ENCODE measurements around the gene IPMK. TPM values are rescaled to one million over a fixed set of nuclear protein-coding genes. Genes with fewer than 3 reads are reported as not detected.

The IPMK gene
- total and polyA plus RNA-seq, 2 experiments from 2014 or later = 5.5 to 17.8 TPM

DNA sequence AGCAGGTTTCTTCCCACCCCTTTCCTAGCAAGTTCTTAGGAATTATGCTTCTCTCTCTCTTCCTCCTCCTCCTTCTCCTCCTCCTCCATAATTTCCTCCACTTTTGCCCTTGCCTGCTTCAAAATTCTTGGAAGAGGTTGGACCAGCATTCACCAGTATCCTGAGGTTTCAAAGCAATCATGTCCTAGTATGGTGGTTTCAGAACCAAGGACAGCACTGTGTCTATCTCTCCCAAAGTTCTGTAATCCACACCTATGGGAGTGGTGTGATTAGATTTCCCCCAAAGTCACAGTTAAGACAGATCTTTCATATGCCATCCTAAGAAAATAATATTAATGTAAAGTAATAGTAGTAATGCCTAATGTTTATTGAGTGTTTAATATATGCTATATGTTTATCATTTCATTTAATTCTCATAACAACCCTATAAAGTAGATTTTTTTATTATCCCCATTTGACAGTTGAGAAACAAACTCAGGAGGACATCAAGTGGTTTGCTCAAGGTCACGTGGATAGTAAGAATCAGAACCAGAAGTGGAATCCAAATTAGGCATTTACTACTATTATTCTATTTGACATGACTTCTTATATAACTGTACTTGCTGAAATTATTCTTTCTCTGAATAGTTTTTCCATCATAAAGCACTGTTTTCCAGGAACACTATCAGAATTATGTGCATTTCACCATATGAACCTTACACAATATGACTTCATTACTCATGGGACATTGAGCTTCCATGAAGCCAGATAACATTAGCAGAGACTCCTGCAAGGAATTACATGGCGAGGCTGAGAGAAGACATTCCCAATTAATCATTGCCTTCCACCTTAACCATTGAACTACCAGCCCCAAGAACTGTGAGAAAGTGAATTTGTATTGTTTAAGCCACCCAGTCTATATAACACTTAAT lies 91.4 kb downstream of the IPMK start:
- no peaks in the 10 kb centered on the region for H3K36me3 Mint-ChIP-seq (ENCODE audit: low read depth)
- no peak overlapping the region for H3K4me3 ChIP-seq
- peaks cover 3% of the 10 kb centered on the region; the same call in 1 of the 2 replicates for H3K4me1 ChIP-seq (ENCODE audit: insufficient read depth)
- peak; percentile 48 for DNase-seq (ENCODE audit: low spot score)
- H4K20me1 ChIP-seq (replicated peaks; ENCODE audit: insufficient read depth) = no peaks in the 10 kb centered on the region
- peaks cover under 1% of the 10 kb centered on the region; the same call in 2 of the 3 replicates for H3K4me1 Mint-ChIP-seq
- peak; percentile 68 for ATAC-seq
- H3K27ac Mint-ChIP-seq = no peak overlapping the region
- no peaks in the 10 kb centered on the region for H3K27me3 ChIP-seq (ENCODE audit: insufficient read depth)
- no peak overlapping the region for H2AFZ ChIP-seq
- H3K9me3 Mint-ChIP-seq = no peaks in the 10 kb centered on the region
- no peaks in the 10 kb centered on the region for H3K27me3 Mint-ChIP-seq (ENCODE audit: insufficient read depth, low read depth, poor library complexity)
- no peak overlapping the region for H3K4me3 Mint-ChIP-seq
- H3F3A ChIP-seq (replicated peaks; ENCODE audit: low read depth) = no peaks in the 10 kb centered on the region
- no peak overlapping the region for H3K4me2 ChIP-seq
- TF ChIP-seq, protein P1, sequence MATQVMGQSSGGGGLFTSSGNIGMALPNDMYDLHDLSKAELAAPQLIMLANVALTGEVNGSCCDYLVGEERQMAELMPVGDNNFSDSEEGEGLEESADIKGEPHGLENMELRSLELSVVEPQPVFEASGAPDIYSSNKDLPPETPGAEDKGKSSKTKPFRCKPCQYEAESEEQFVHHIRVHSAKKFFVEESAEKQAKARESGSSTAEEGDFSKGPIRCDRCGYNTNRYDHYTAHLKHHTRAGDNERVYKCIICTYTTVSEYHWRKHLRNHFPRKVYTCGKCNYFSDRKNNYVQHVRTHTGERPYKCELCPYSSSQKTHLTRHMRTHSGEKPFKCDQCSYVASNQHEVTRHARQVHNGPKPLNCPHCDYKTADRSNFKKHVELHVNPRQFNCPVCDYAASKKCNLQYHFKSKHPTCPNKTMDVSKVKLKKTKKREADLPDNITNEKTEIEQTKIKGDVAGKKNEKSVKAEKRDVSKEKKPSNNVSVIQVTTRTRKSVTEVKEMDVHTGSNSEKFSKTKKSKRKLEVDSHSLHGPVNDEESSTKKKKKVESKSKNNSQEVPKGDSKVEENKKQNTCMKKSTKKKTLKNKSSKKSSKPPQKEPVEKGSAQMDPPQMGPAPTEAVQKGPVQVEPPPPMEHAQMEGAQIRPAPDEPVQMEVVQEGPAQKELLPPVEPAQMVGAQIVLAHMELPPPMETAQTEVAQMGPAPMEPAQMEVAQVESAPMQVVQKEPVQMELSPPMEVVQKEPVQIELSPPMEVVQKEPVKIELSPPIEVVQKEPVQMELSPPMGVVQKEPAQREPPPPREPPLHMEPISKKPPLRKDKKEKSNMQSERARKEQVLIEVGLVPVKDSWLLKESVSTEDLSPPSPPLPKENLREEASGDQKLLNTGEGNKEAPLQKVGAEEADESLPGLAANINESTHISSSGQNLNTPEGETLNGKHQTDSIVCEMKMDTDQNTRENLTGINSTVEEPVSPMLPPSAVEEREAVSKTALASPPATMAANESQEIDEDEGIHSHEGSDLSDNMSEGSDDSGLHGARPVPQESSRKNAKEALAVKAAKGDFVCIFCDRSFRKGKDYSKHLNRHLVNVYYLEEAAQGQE (IDR thresholded peaks at IDR 0.05; ENCODE audit: unreplicated experiment) = peak; percentile 83
- no peak for TF ChIP-seq NANOG (IDR thresholded peaks at IDR 0.05; ENCODE audit: borderline replicate concordance)
- no peaks in the 10 kb centered on the region; the same call in 1 of the 2 replicates for H3K9me2 ChIP-seq (ENCODE audit: insufficient read depth)
- H3K36me3 ChIP-seq (ENCODE audit: insufficient read depth) = no peaks in the 10 kb centered on the region
- no peaks in the 10 kb centered on the region for H3K79me2 ChIP-seq (replicated peaks; ENCODE audit: insufficient read depth)
- H3K27ac ChIP-seq (ENCODE audit: low read depth) = no peak overlapping the region

DNA sequence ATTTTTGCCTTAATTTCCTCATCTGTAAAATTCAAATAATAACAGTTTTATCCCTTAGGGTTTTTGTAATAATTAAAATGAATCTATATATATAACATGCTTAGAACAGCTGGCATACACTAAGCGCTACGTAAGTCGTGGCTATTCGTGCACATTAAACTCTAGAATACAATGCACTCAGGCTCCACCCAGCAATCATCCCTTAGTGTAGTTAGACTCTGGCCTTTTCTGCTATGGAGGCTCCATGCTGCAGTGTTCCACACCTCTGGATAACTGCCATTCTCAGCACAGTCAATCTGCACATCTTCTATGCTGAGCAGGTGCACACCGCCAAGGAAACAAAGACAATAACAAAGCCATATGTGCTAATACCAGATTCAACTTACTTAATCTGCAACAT lies 92.9 kb downstream of the IPMK start:
- H3K9me2 ChIP-seq (ENCODE audit: insufficient read depth) = no peaks in the 10 kb centered on the region; the same call in 1 of the 2 replicates
- no peaks in the 10 kb centered on the region for H4K20me1 ChIP-seq (replicated peaks; ENCODE audit: insufficient read depth)
- Mint-ChIP-seq H3K27me3 (ENCODE audit: insufficient read depth, low read depth, poor library complexity) (no peaks in the 10 kb centered on the region), H3K27ac (no peak overlapping the region), H3K4me3 (no peak overlapping the region), H3K4me1 (peaks cover 5% of the 10 kb centered on the region; the same call in 2 of the 3 replicates), H3K36me3 (ENCODE audit: low read depth) (no peaks in the 10 kb centered on the region), H3K9me3 (no peaks in the 10 kb centered on the region)
- no peak overlapping the region for H3K27ac ChIP-seq (ENCODE audit: low read depth)
- no peaks in the 10 kb centered on the region for H3K79me2 ChIP-seq (replicated peaks; ENCODE audit: insufficient read depth)
- no peak overlapping the region for H3K4me2 ChIP-seq
- H3K4me3 ChIP-seq = no peak overlapping the region
- H3K36me3 ChIP-seq (ENCODE audit: insufficient read depth) = no peaks in the 10 kb centered on the region
- peaks cover 10% of the 10 kb centered on the region; the same call in 1 of the 2 replicates for H3K4me1 ChIP-seq (ENCODE audit: insufficient read depth)
- H3K27me3 ChIP-seq (ENCODE audit: insufficient read depth) = no peaks in the 10 kb centered on the region
- DNase-seq (ENCODE audit: low spot score) (no peak), ATAC-seq (no peak)
- H3F3A ChIP-seq (replicated peaks; ENCODE audit: low read depth) = no peaks in the 10 kb centered on the region
- no peak overlapping the region for H2AFZ ChIP-seq
- TF ChIP-seq, protein P2, sequence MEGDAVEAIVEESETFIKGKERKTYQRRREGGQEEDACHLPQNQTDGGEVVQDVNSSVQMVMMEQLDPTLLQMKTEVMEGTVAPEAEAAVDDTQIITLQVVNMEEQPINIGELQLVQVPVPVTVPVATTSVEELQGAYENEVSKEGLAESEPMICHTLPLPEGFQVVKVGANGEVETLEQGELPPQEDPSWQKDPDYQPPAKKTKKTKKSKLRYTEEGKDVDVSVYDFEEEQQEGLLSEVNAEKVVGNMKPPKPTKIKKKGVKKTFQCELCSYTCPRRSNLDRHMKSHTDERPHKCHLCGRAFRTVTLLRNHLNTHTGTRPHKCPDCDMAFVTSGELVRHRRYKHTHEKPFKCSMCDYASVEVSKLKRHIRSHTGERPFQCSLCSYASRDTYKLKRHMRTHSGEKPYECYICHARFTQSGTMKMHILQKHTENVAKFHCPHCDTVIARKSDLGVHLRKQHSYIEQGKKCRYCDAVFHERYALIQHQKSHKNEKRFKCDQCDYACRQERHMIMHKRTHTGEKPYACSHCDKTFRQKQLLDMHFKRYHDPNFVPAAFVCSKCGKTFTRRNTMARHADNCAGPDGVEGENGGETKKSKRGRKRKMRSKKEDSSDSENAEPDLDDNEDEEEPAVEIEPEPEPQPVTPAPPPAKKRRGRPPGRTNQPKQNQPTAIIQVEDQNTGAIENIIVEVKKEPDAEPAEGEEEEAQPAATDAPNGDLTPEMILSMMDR (conservative IDR thresholded peaks at IDR 0.05; ENCODE audit: low read depth in 2 of 2) = no peak
- TF ChIP-seq JUNB (IDR thresholded peaks at IDR 0.05; ENCODE audit: unreplicated experiment) (no peak), STAT1 (IDR thresholded peaks at IDR 0.05; ENCODE audit: unreplicated experiment) (no peak), EZH2 (IDR thresholded peaks at IDR 0.05; ENCODE audit: low read depth, unreplicated experiment) (no peak), NANOG (IDR thresholded peaks at IDR 0.05; ENCODE audit: borderline replicate concordance) (no peak)
- TF ChIP-seq, protein P3, sequence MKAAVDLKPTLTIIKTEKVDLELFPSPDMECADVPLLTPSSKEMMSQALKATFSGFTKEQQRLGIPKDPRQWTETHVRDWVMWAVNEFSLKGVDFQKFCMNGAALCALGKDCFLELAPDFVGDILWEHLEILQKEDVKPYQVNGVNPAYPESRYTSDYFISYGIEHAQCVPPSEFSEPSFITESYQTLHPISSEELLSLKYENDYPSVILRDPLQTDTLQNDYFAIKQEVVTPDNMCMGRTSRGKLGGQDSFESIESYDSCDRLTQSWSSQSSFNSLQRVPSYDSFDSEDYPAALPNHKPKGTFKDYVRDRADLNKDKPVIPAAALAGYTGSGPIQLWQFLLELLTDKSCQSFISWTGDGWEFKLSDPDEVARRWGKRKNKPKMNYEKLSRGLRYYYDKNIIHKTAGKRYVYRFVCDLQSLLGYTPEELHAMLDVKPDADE (IDR thresholded peaks at IDR 0.05) = no peak

Data from GM23338 (cell line).